Keratinocyte (primary cell): ENCODE data around the gene S100A13.
"Not testable (repeated sequence)": the region's sequence is repeated elsewhere in the genome, so short reads cannot be mapped to it uniquely, and the experiment has no call there.

Experiments used
- EZH2 ChIP-seq: IDR thresholded peaks from one replicate; pipeline ENCODE4 v1.6.1; 2012; ENCODE audit warnings: inconsistent platforms, mild to moderate bottlenecking, low read length, moderate library complexity
- TF ChIP-seq, protein P1 (sequence below), 3 experiments: IDR thresholded peaks in 1 of 3; conservative IDR thresholded peaks in 1 of 3; optimal IDR thresholded peaks in 1 of 3; 2 replicates in 2 of 3; 3 replicates in 1 of 3; pipeline versions ENCODE3 to v1.5.1; 2011; ENCODE audit warnings: low read length in 3 of 3, mild to moderate bottlenecking in 3 of 3, moderate library complexity in 2 of 3, control low read depth in 1 of 3, inconsistent platforms in 1 of 3; ENCODE audit not compliant: insufficient read depth in 2 of 3; ENCODE audit errors: extremely low read depth in 1 of 3

DNA sequence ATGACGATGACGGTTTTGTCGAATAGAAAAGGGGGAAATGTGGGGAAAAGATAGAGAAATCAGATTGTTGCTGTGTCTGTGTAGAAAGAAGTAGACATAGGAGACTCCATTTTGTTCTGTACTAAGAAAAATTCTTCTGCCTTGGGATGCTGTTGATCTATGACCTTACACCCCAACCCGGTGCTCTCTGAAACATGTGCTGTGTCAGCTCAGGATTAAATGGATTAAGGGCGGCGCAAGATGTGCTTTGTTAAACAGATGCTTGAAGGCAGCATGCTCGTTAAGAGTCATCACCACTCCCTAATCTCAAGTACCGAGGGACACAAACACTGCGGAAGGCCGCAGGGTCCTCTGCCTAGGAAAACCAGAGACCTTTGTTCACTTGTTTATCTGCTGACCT, 51.8 kb downstream of the S100A13 start:
- TF ChIP-seq, protein P1, sequence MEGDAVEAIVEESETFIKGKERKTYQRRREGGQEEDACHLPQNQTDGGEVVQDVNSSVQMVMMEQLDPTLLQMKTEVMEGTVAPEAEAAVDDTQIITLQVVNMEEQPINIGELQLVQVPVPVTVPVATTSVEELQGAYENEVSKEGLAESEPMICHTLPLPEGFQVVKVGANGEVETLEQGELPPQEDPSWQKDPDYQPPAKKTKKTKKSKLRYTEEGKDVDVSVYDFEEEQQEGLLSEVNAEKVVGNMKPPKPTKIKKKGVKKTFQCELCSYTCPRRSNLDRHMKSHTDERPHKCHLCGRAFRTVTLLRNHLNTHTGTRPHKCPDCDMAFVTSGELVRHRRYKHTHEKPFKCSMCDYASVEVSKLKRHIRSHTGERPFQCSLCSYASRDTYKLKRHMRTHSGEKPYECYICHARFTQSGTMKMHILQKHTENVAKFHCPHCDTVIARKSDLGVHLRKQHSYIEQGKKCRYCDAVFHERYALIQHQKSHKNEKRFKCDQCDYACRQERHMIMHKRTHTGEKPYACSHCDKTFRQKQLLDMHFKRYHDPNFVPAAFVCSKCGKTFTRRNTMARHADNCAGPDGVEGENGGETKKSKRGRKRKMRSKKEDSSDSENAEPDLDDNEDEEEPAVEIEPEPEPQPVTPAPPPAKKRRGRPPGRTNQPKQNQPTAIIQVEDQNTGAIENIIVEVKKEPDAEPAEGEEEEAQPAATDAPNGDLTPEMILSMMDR (optimal IDR thresholded peaks at IDR 0.05 in 1 of 3, IDR thresholded peaks at IDR 0.05 in 1 of 3, conservative IDR thresholded peaks at IDR 0.05 in 1 of 3; ENCODE audit: extremely low read depth in 1 of 3, insufficient read depth in 2 of 3, low read length in 3 of 3), result not testable (repeated sequence)
- TF ChIP-seq EZH2, result not testable (repeated sequence)
